NCI-H187 treated with DMSO at 0.1 percent for 48 hours (cell line): ENCODE measurements around the gene NSUN2.
"Not testable (repeated sequence)": the region's sequence is repeated elsewhere in the genome, so short reads cannot be mapped to it uniquely, and the experiment has no call there.

Experiments used
- DNase-seq: peaks from one replicate; lab custom pipeline; 2025; lab: John Stamatoyannopoulos, UW

The NSUN2 gene

DNA sequence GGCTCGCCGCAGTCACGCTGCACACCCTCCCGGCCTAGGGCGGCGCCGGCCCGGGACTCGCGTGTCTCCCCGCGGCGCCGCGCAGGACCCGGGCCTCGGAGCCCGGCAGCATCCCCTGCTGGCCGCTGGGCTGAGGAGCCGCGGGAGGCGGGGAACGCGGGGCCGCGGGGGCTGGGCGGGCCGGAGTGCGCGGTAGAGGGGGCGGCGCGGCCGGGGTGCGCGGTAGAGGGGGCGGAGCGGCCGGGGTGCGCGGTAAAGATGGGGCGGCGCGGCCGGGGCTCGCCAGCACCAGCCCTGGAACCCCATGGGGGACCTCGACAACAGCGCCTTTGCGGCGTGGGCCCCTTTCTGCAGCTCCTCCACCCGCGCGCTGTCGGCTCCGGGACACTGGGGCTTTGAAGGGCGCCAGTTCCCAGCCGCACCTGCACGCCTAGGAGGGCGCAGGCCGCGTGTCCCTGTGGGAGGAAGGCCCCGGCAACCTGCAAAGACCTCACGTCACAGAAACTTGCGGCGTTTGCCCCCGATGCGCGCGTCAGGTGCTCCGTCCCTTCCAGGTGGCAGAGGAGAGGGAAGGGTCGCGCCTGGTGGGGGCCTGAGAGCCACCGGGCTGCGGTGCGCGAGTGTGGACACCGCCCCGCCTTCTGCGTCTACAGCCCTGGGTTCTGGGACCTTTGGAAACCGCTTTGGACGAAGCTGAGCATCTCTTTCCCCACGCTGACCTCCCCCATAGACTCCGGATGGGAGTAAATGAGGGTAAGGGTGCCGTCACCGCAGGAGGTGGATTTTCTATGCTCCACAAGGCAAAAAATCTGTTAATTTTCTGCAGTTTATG is 49.6 kb downstream of the NSUN2 start:
- DNase-seq, result no peak

GRCh38 chr5:6582507-6583048 is 50.3 kb downstream of the NSUN2 start:
- no peak for DNase-seq

DNA sequence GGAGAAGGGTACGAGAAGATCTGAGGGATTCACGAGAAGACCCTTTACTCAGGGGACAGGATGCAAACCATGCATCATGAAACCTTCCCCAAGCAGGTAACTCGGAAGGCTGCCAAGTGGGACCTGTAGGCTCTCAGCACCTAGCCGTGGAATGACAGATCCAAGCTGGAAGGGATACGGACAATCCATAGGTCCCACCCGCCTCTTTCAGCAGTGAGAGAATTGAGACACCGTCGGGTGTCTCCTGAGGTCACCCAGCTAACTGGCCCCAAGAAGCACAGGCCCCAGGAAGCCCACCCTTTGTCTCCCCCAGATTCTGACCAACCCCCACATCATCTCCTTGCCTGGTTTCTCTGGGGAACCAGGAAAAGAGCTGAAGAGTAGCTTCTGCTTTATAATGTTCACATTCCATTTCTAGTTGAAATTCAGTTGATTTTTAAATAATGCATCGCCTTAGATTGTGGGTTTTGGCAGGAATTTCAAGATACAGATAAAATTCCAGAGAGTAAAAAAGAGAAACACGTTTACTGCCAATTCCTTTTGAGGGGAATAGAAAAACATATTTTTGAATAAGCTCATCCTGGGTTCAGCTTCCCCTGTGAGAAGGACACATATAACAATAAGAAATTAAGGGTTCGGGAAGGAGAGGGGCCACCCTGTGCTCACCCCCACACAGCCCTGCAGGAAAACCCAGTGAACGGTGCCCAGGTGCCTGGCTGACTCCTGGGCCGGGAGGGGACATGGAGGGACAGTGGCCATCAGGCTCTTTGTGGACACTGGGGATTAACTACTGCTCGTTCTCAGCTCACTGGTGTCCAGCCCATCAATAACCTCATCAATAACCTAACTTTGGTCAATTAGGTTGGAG is 51.1 kb downstream of the NSUN2 start:
- DNase-seq, result no peak

- DNase-seq, result no peak
Measured at GRCh38 chr5:6581090-6581489, 51.8 kb downstream of the NSUN2 start.

DNA sequence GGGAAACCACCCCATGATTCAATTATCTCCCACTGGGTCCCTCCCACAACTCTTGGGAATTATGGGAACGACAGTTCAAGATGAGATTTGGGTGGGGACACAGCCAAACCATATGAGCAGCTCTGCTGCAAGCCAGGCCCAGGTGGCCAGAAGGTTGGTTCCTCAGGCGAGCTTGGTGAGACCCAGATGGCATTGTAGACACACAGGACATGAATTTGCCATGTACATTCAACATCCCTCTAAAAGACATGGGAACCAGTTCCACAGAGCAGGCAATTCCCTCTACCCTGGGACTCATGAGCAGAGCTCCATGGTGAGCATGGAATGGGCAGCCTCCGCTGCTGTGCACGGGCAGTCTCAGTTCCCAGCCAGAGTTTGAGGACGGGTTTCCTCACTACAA is 53.3 kb downstream of the NSUN2 start:
- no peak for DNase-seq

- DNase-seq, result no peak
Measured at GRCh38 chr5:6578676-6579343, 54.0 kb downstream of the NSUN2 start.

GRCh38 chr5:6576861-6577501 is 55.9 kb downstream of the NSUN2 start:
- DNase-seq, result no peak

DNA sequence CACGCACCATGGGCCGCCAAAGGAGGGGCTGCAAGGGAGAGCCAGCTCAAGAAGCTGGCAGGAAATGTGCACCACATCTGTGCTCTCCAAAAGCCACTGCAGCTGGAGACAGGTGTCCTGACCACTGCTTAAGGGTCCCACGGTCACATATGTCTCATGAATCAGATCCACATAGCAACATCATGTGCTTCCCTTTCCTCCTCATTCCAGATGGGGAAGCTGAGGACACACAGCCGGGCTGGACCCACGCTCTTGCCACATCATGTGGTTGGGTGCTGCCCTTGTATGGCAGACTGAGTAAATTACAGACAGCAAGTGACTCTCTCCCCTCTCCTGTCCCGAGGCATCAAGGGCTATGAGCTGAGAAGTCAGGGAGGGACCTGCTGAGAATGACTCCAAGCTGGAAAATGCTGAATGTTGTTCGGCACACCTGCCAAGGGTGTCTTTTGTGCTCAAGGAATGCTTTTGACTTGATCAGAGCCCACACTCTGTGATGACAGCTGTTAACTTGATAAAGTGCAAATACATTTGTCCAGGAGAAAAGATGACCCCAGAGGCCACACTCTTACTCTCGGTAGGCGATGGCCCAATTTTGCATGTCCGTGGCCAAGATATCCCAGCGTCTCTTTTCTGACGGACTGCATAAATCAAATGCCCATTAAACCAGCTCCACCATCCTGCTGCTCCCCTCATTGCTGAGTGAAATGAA is 58.2 kb downstream of the NSUN2 start:
- DNase-seq, result no peak

DNA sequence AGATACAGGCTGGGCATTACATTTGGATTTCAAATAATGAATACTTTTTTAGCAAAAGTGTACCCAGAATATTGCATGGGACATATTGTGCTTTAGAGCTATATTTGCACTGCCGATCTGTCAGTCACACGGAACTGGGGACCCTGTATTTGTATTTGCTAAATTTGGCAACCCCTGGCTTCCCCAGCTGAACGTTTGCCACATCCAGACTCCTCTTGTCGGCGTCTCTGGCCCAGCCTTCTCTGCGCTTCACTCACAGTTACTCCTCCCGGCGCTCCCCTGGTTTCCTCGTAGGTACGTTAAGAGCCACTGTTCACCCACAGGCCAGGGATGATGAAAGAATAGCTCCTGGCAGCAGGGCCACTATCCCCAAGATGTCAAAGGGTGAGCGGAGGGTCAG is 58.7 kb downstream of the NSUN2 start:
- DNase-seq, result no peak

- no peak for DNase-seq
Measured at GRCh38 chr5:6573651-6574101, 59.2 kb downstream of the NSUN2 start.

GRCh38 chr5:6572825-6573380 is 59.9 kb downstream of the NSUN2 start:
- no peak for DNase-seq

GRCh38 chr5:6572086-6572824 is 60.6 kb downstream of the NSUN2 start:
- DNase-seq, result no peak

GRCh38 chr5:6571607-6572006 is 61.2 kb downstream of the NSUN2 start:
- not testable (repeated sequence) for DNase-seq

- DNase-seq, result no peak
Measured at GRCh38 chr5:6570530-6570929, 62.3 kb downstream of the NSUN2 start.

- no peak for DNase-seq
Measured at GRCh38 chr5:6568889-6569288, 64.0 kb downstream of the NSUN2 start.

DNA sequence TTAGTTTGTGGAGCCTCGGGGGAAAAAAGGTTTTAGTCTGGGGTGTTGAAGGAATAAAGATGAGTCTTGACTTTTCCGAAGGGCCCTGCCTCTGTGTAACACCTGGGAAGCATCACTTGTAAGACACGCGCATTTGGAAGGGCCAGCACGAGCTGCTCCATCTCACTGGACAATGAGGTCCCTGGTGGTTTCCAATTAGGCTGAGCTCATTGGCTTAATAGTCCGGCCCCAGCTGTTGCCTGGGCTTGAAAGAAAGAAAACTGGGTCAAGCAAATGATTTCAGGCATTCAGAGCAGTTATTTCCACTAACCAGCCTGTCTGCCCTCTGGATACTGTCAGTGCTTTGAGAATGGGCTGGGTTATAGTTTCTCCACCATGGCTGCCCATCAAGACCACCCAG is 64.5 kb downstream of the NSUN2 start:
- no peak for DNase-seq

DNA sequence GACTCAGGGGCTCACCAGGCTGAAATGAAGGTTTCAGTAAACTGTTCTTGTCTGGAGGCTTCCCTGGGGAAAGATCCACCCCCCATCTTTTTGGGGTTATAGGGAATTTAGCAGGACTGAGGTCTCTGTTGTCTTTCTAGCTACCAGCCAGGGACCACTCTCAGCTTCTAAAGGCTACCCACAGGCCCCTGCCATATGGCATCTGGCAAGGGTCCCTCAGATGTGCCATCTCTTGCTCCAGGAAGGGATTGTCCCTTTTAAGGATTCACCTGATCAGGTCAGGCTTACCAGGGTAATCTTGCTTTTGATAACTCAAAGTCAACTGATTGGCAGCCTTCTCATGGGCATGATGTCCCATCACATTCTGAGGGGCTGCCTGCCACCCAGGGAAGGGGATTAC is 65.0 kb downstream of the NSUN2 start:
- no peak for DNase-seq

DNA sequence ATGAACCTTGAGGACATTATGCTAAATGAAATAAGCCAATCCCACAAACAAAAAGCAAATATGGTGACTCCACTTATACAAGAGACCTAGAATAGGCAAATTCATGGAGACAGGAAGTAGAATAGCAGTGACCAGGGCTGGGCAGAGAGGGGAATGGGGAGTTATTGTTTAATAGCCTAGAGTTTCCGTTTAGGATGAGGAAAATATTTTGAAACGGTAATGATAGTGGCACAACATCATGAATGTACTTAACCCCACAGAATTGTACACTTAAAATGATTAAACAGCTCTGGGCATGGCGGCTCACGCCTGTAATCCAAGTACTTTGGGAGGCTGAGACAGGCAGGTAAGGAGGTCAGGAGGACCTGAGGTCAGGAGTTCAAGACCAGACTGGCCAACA is 65.8 kb downstream of the NSUN2 start:
- DNase-seq, result no peak

DNA sequence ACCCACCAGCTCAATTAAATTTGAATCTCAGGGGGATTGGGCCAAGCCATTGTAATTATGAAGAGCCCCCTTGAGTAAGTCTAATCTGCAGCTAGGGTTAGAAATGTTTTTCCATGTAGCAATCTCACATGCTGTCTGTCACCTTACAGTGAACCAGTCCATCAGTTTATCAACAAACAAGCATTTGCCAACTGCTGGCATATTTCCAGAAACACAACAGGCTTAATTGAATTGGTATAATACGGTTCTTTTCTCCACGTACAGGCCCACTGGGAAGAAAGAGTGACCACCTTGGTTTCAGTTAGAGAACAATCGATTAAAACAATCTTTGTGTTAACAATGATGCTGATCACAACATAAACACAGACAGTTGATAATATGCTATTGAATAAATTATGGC is 67.4 kb downstream of the NSUN2 start:
- no peak for DNase-seq
